IPS DF 6.9 (cell line): Measurements from ENCODE around the gene CDC42SE2.
"Not testable (repeated sequence)": the region's sequence is repeated elsewhere in the genome, so short reads cannot be mapped to it uniquely, and the experiment has no call there.

Source experiments
- DNase-seq: peaks from one replicate; pipeline ENCODE4 v3.0.0-alpha.2; 2013; ENCODE audit warnings: low read depth, low spot score
- H3K27ac ChIP-seq: one replicate; pipeline ENCODE4 v1.5.1; 2013; ENCODE audit warnings: low read length, control low read depth
- H3K27me3 ChIP-seq: 2 replicates; pipeline ENCODE4 v1.6.1; 2013; ENCODE audit warnings: mild to moderate bottlenecking, low read length; ENCODE audit not compliant: control insufficient read depth, insufficient read depth
- H3K36me3 ChIP-seq: 2 replicates; pipeline ENCODE4 v1.6.1; 2013; ENCODE audit warnings: low read length; ENCODE audit not compliant: control insufficient read depth, insufficient read depth
- H3K4me1 ChIP-seq: 2 replicates; pipeline ENCODE4 v1.6.1; 2013; ENCODE audit warnings: low read length; ENCODE audit not compliant: control insufficient read depth, insufficient read depth
- H3K4me3 ChIP-seq: 2 replicates; pipeline ENCODE4 v1.5.1; 2013; ENCODE audit warnings: mild to moderate bottlenecking, low read length
- H3K9me3 ChIP-seq: 2 replicates; pipeline ENCODE4 v1.6.1; 2013; ENCODE audit warnings: low read length, inconsistent platforms; ENCODE audit not compliant: control insufficient read depth, insufficient read depth
- WGBS: extraction: QIAGEN DNeasy Blood & Tissue Kit; methylation state at CpG from one replicate; pipeline ENCODE4 v1.1.7; 2013; ENCODE audit warnings: mixed read lengths, missing lambda C conversion rate; ENCODE audit not compliant: insufficient read length, insufficient coverage; 5-methylcytosine and 5-hydroxymethylcytosine counted together

CDC42SE2 gene

GRCh38 chr5:131265311-131265803 is 1.5 kb downstream of the CDC42SE2 start:
- Histone ChIP-seq H3K36me3 (no peaks in the 10 kb centered on the region), H3K4me1 (no peaks in the 10 kb centered on the region), H3K27ac (no peak overlapping the region), H3K27me3 (no peaks in the 10 kb centered on the region), H3K4me3 (no peak overlapping the region; the same call in 1 of the 2 replicates), H3K9me3 (no peaks in the 10 kb centered on the region)
- no CpG with 5 or more reads among the region's 2 CpGs for WGBS
- no peak for DNase-seq

DNA sequence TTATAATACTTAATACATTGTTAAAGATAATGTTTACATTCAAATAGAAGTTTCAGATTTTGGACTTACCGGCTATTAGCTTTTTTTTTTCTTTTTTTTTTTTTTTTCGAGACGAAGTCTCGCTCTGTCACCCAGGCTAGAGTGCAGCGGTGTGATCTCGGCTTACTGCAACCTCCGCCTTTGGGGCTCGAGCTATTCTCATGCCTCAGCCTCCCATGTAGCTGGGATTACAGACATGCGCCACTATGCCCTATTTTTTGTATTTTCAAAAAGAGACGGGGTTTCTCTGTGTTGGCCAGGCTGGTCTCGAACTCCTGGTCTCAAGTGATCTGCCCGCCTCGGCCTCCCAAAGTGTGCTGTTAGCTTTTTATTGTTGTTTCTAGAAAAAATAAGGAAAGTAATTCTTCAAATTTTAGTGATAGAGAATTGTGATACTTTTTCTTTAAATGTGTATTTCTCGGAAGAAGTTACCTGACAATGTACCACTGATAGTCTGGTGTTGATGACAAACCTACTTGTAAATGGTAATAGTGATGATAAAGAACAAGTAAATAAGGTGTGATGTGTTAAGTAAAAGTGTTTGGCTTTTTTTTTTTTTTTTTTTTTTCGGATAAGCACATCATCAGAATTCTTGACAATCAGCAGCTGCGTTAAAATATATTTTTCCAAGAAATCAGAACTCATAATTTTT is 2.7 kb downstream of the CDC42SE2 start:
- DNase-seq: no peak
- no peaks in the 10 kb centered on the region for H3K9me3 ChIP-seq
- no peaks in the 10 kb centered on the region for H3K27me3 ChIP-seq
- no peak overlapping the region for H3K27ac ChIP-seq
- no peaks in the 10 kb centered on the region for H3K4me1 ChIP-seq
- H3K4me3 ChIP-seq: no peak overlapping the region
- no peaks in the 10 kb centered on the region for H3K36me3 ChIP-seq
- WGBS: no CpG with 5 or more reads among the region's 16 CpGs

GRCh38 chr5:131268758-131269370 is 5.0 kb downstream of the CDC42SE2 start:
- no peaks in the 10 kb centered on the region for H3K27me3 ChIP-seq
- H3K27ac ChIP-seq: no peak overlapping the region
- DNase-seq: no peak
- H3K4me1 ChIP-seq: no peaks in the 10 kb centered on the region
- H3K9me3 ChIP-seq: no peaks in the 10 kb centered on the region
- H3K4me3 ChIP-seq: no peak overlapping the region
- H3K36me3 ChIP-seq: no peaks in the 10 kb centered on the region
- WGBS: no CpG with 5 or more reads among the region's 12 CpGs

DNA sequence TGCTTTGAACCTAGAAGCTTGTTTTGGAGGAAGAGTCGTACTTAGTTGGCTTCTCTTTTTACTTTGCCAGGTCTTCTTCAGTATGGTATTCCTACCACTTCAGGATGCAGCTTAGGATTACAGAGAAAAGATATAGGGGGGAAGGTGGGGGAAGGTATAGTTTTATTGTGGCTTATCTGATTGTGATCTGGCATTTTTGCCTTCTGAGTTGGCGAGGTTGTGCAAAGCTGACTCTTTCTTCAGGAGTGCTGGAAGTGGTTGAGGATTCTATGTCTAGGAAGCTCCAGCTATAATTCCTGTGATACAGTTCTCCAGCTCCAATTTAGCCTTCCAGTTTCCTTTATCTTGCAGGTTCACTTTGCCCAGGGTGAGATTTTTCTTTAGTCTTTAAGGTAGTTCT is 7.0 kb downstream of the CDC42SE2 start:
- no peak overlapping the region for H3K4me3 ChIP-seq
- no peaks in the 10 kb centered on the region for H3K36me3 ChIP-seq

GRCh38 chr5:131271888-131272287 is 8.0 kb downstream of the CDC42SE2 start:
- not testable (repeated sequence) for H3K9me3 ChIP-seq, DNase-seq, H3K4me3 ChIP-seq, H3K27ac ChIP-seq, H3K27me3 ChIP-seq, H3K36me3 ChIP-seq, H3K4me1 ChIP-seq
- WGBS: no CpG with 5 or more reads among the region's 8 CpGs

More for the DNA sequence above, 7.0 kb downstream of the CDC42SE2 start:
- Histone ChIP-seq H3K27ac (no peak overlapping the region), H3K4me1 (no peaks in the 10 kb centered on the region), H3K9me3 (no peaks in the 10 kb centered on the region), H3K27me3 (no peaks in the 10 kb centered on the region)
- no CpG with 5 or more reads among the region's 2 CpGs for WGBS
- DNase-seq: no peak

DNA sequence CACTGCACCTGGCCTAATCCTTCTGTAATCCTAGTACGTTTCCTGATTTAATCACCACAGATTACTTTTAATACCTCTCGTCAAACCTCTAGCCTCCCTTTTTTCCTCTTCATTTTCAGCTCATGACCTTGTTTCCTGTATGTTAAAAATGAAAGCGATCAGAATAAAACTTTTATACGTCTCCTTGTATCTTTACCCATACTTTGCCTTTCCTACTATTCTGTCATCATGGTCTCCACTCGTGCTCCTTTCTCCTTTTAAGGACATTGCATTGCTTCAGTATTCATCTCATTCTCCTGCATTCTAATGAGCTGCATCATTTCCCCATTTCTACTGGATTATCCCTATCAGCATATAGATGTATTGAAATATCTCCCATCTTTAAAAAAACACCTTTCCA is 8.5 kb downstream of the CDC42SE2 start:
- Histone ChIP-seq H3K4me1 (no peaks in the 10 kb centered on the region), H3K36me3 (no peaks in the 10 kb centered on the region), H3K4me3 (no peak overlapping the region), H3K27me3 (no peaks in the 10 kb centered on the region), H3K27ac (no peak overlapping the region), H3K9me3 (no peaks in the 10 kb centered on the region)
- WGBS: no CpG with 5 or more reads among the region's 5 CpGs
- DNase-seq: no peak

- no peaks in the 10 kb centered on the region for H3K9me3 ChIP-seq
- H3K4me3 ChIP-seq: no peak overlapping the region
- no peaks in the 10 kb centered on the region for H3K27me3 ChIP-seq
- H3K36me3 ChIP-seq: no peaks in the 10 kb centered on the region
- DNase-seq: no peak
- no peak overlapping the region for H3K27ac ChIP-seq
- no peaks in the 10 kb centered on the region for H3K4me1 ChIP-seq
- no CpG with 5 or more reads among the region's 2 CpGs for WGBS
Measured at GRCh38 chr5:131272724-131273123, 8.9 kb downstream of the CDC42SE2 start.

DNA sequence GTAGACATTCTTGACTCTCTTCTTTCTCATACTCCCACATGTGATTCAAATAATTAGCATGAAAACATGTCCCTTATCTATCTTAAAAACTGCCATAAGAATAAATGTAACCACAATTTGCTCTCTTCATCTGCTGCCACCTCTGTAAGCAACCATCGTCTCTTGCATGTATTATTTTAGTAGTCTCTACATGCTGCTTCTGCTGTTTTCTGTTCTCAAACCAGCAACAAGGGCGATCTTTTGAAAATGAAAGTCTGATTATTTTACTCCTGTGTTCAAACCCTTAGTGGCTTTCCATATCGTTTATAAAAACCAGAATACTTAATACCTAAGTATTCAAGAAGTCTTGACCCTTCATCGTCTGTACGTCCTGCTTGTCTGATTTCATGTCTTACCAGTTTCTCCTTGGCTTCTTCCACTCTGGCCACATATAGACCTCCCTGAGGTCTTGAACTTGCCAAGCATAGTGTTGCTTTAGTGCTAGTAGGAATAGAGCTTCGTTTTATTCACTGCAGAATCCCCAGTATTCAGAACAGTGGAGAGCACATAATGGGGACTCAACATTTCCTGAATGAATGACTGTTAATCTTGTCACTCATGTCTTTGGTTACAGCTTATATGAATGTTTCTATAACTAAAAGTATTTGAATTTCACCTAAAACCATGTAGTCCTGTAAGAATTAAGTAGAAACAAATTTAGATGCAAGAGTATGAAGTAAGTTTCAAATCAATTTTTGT is 10.6 kb downstream of the CDC42SE2 start:
- WGBS: no CpG with 5 or more reads among the region's 6 CpGs
- Histone ChIP-seq H3K36me3 (no peaks in the 10 kb centered on the region), H3K4me3 (no peak overlapping the region), H3K9me3 (no peaks in the 10 kb centered on the region), H3K4me1 (no peaks in the 10 kb centered on the region), H3K27ac (no peak overlapping the region), H3K27me3 (no peaks in the 10 kb centered on the region)
- DNase-seq: no peak

DNA sequence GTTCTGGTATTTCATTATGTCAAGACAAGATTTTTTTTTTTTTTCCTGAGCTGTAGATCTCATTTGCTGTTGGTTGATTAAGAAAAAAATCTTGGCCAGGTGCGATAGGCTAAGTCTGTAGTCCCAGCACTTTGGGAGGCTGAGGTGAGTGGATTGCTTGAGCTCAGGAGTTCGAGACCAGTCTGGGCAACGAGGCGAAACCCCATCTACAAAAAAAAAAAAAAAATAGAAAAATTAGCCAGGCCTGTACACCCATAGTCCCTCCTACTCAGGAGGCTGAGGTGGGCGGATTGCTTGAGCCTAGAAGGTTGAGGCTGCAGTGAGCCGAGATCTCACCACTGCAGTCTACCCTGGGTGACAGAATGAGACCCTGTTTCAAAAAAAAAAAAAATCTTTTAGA is 12.2 kb downstream of the CDC42SE2 start:
- no peaks in the 10 kb centered on the region for H3K27me3 ChIP-seq
- no peak for DNase-seq
- H3K4me3 ChIP-seq: no peak overlapping the region
- H3K27ac ChIP-seq: no peak overlapping the region
- H3K9me3 ChIP-seq: no peaks in the 10 kb centered on the region
- H3K4me1 ChIP-seq: no peaks in the 10 kb centered on the region
- no peaks in the 10 kb centered on the region for H3K36me3 ChIP-seq
- WGBS: no CpG with 5 or more reads among the region's 6 CpGs

DNA sequence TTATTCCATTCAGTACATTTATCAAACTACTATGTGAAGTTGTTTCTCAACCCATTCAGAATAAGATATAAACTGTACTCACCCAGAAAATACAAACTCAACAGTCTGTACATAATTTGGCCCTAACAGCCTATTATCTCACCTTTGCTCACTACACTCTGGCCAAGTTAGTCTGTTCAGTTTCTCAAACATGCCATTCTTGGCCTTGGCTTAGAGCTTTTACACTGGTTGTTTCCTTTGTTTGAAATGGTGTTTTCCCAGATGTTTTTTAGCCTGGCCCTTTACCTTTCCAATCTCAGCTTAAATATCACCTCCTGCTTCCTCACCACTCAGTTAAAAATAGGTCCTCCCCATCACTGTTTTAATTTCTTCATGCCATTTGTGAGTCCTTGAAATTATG is 13.6 kb downstream of the CDC42SE2 start:
- H3K27ac ChIP-seq: no peak overlapping the region

More for the DNA sequence above, 13.6 kb downstream of the CDC42SE2 start:
- Histone ChIP-seq H3K36me3 (no peaks in the 10 kb centered on the region), H3K27me3 (no peaks in the 10 kb centered on the region), H3K4me3 (no peak overlapping the region), H3K4me1 (no peaks in the 10 kb centered on the region), H3K9me3 (no peaks in the 10 kb centered on the region)
- no peak for DNase-seq
